SK-N-MC (cell line): ENCODE measurements around the gene TTLL5.

Experiments used
- EZH2 ChIP-seq: fragments of 200-600 bp; sonication (generic); IDR thresholded peaks from one replicate; pipeline ENCODE4 v1.6.1; 2017; ENCODE audit warnings: antibody characterized with exemption
- FOXP2 ChIP-seq: optimal IDR thresholded peaks from 2 replicates; pipeline ENCODE3; 2011; ENCODE audit warnings: mild to moderate bottlenecking, moderate library complexity; ENCODE audit not compliant: insufficient read depth; ENCODE audit errors: extremely low read length, control extremely low read depth
- POLR2AphosphoS5 ChIP-seq: IDR thresholded peaks from 2 replicates; pipeline ENCODE4 v1.6.1; 2012; ENCODE audit warnings: mild to moderate bottlenecking, low read depth, low read length, borderline replicate concordance

- TF ChIP-seq POLR2AphosphoS5 (no peak), EZH2 (no peak), FOXP2 (no peak)
Measured at GRCh38 chr14:75657331-75657730, 3.7 kb upstream of the TTLL5 start.
